HL-60/S4 treated with phorbol 12-myristate 13-acetate at 8.2 ng/mL for 4 days and 3 days (cell line): Measurements from ENCODE around the gene DENND2A.
"Not testable (repeated sequence)": the region's sequence is repeated elsewhere in the genome, so short reads cannot be mapped to it uniquely, and the experiment has no call there.

ENCODE experiments used
- in situ Hi-C: fragments of 300-500 bp; cut with MboI; formaldehyde crosslinking; loops from 2 replicates; pipeline ENCODE4 v1.15.0; 2022; ENCODE audit warnings: low sequenced_read_pairs

DENND2A gene

GRCh38 chr7:140552240-140552679, 88.4 kb downstream of the DENND2A start:
- in situ Hi-C loops, result no loop called here

GRCh38 chr7:140551355-140552239, 89.0 kb downstream of the DENND2A start:
- in situ Hi-C loops, result no loop called here

GRCh38 chr7:140546947-140547346, 93.7 kb downstream of the DENND2A start:
- in situ Hi-C loops, result no loop called here

GRCh38 chr7:140544388-140544826, 96.2 kb downstream of the DENND2A start:
- in situ Hi-C loops, result no loop called here

- in situ Hi-C loops, result no loop called here
Observed at GRCh38 chr7:140542228-140542603, 98.4 kb downstream of the DENND2A start.

GRCh38 chr7:140541513-140542227, 98.9 kb downstream of the DENND2A start:
- in situ Hi-C loops, result no loop called here

- in situ Hi-C loops, result no loop called here
Observed at GRCh38 chr7:140541176-140541512, 99.5 kb downstream of the DENND2A start.

GRCh38 chr7:140540136-140540777, 100.4 kb downstream of the DENND2A start:
- in situ Hi-C loops, result no loop called here

- in situ Hi-C loops, result no loop called here
Observed at GRCh38 chr7:140539461-140539860, 101.2 kb downstream of the DENND2A start.

GRCh38 chr7:140537750-140538482, 102.7 kb downstream of the DENND2A start:
- in situ Hi-C loops, result no loop called here

- in situ Hi-C loops, result no loop called here
Observed at GRCh38 chr7:140534743-140535142, 105.9 kb downstream of the DENND2A start.

- in situ Hi-C loops, result no loop called here
Observed at GRCh38 chr7:140533394-140533872, 107.2 kb downstream of the DENND2A start.

GRCh38 chr7:140529428-140529827, 111.2 kb downstream of the DENND2A start:
- in situ Hi-C loops, result not testable (repeated sequence)

GRCh38 chr7:140526787-140527664, 113.6 kb downstream of the DENND2A start:
- in situ Hi-C loops, result no loop called here

GRCh38 chr7:140526214-140526613, 114.4 kb downstream of the DENND2A start:
- in situ Hi-C loops, result no loop called here

- in situ Hi-C loops, result no loop called here
Observed at GRCh38 chr7:140525743-140526142, 114.9 kb downstream of the DENND2A start.

GRCh38 chr7:140521421-140521820, 119.2 kb downstream of the DENND2A start:
- in situ Hi-C loops, result loop anchor here (25.0 kb wide), 1 partner anchor 491 kb away; the partner anchor contains the start of gene MRPS33

- in situ Hi-C loops, result loop anchor here (25.0 kb wide), 1 partner anchor 493 kb away; the partner anchor contains the start of gene MRPS33
Observed at GRCh38 chr7:140519007-140519399, 121.6 kb downstream of the DENND2A start.

GRCh38 chr7:140518370-140519006, 122.1 kb downstream of the DENND2A start:
- in situ Hi-C loops, result loop anchor here (25.0 kb wide), 1 partner anchor 494 kb away; the partner anchor contains the start of gene MRPS33
